ENCODE data around the gene NKD2. TPM values are rescaled to one million over a fixed set of nuclear protein-coding genes. Genes with fewer than 3 reads are reported as not detected.

Gene NKD2
- total RNA-seq, 1 experiment from 2014 or later: 20.4 TPM

- TF ChIP-seq ELF1 (IDR thresholded peaks at IDR 0.05; ENCODE audit: borderline replicate concordance, low read depth) (no peak), CBX3 (IDR thresholded peaks at IDR 0.05; ENCODE audit: low read depth) (no peak), EZH2phosphoT487 (IDR thresholded peaks at IDR 0.05; ENCODE audit: borderline replicate concordance) (no peak), JUND (IDR thresholded peaks at IDR 0.05) (no peak), ATF3 (IDR thresholded peaks at IDR 0.05) (no peak)
- TF ChIP-seq, protein P1, sequence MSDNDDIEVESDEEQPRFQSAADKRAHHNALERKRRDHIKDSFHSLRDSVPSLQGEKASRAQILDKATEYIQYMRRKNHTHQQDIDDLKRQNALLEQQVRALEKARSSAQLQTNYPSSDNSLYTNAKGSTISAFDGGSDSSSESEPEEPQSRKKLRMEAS (IDR thresholded peaks at IDR 0.05): no peak
Observed at GRCh38 chr5:1079961-1080360, 71.4 kb downstream of the NKD2 start (continued).

DNA sequence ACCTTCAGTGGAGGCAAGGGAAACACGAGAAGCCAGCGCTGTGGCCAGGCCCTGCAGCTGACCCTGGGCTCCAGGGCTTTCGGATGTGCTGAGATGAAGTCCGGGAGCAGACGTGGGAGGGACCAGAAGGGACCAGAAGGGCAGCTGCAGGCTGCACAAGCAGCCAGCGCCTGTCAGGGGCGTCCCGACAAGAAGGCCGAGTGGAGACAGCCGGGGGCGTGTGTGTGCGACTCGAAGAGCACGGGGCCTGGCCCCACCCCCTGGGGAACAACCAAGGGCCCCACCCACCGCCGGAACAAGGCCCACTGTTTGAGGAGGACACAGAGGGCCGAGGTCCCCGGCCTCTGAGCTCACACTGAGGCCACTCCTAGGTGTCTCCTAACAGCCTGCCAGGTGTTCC lies 71.8 kb downstream of the NKD2 start:
- H3K4me1 ChIP-seq (ENCODE audit: control insufficient read depth in 1 of 2, insufficient read depth in 2 of 2, low read length in 2 of 2): no peaks in the 10 kb centered on the region
- H3K27ac ChIP-seq (ENCODE audit: low read depth, low read length): no peak overlapping the region
- intact Hi-C loops (cut with micrococcal nuclease): no loop called here
- no peak overlapping the region for H2AFZ ChIP-seq (ENCODE audit: low read depth, low read length, poor library complexity, severe bottlenecking)
- H3K9ac ChIP-seq (ENCODE audit: low read length): no peak overlapping the region
- ATAC-seq (no peak), DNase-seq (ENCODE audit: low read depth, low spot score) (no peak)
- ChIA-PET CTCF (no interaction called here), RAD21 (ENCODE audit: low non-redundant PET in 1 of 2, low total read pairs in 2 of 2, uncharacterized antibody in 2 of 2, unreplicated experiment in 2 of 2) (no interaction called here), POLR2A (no interaction called here)
- H3K9me2 ChIP-seq (ENCODE audit: insufficient read depth): no peaks in the 10 kb centered on the region
- no peaks in the 10 kb centered on the region for H3K79me2 ChIP-seq (ENCODE audit: insufficient read depth, low read length)
- H3K4me2 ChIP-seq (ENCODE audit: low read length): no peak overlapping the region
- H3K9me3 ChIP-seq (ENCODE audit: control insufficient read depth in 1 of 2, insufficient read depth in 1 of 2, low read depth in 1 of 2, low read length in 2 of 2): no peaks in the 10 kb centered on the region
- H4K20me1 ChIP-seq (ENCODE audit: insufficient read depth): no peaks in the 10 kb centered on the region
- H3K36me3 ChIP-seq (ENCODE audit: control insufficient read depth in 1 of 2, insufficient read depth in 2 of 2, low read length in 2 of 2): no peaks in the 10 kb centered on the region; a peak in 2 of 4 replicates
- TF ChIP-seq SIN3A (IDR thresholded peaks at IDR 0.05; ENCODE audit: low read depth): no peak
- TF ChIP-seq ATF3 (IDR thresholded peaks at IDR 0.05): no peak
- TF ChIP-seq POLR2A (IDR thresholded peaks at IDR 0.05; ENCODE audit: borderline replicate concordance, extremely low read depth, insufficient read depth, insufficient read length): no peak
- TF ChIP-seq EZH2 (IDR thresholded peaks at IDR 0.05): no peak
- TF ChIP-seq EGR1 (IDR thresholded peaks at IDR 0.05; ENCODE audit: low read depth): no peak
- no peak for TF ChIP-seq EZH2phosphoT487 (IDR thresholded peaks at IDR 0.05; ENCODE audit: borderline replicate concordance)
- no peak for TF ChIP-seq FOSL1 (IDR thresholded peaks at IDR 0.05; ENCODE audit: low read depth)
- TF ChIP-seq JUND (IDR thresholded peaks at IDR 0.05): no peak
- no peak for TF ChIP-seq REST (IDR thresholded peaks at IDR 0.05; ENCODE audit: low read depth)
- TF ChIP-seq POLR2AphosphoS5 (IDR thresholded peaks at IDR 0.05; ENCODE audit: low read depth, low read length): no peak
- no peak for TF ChIP-seq ZFX (IDR thresholded peaks at IDR 0.05)
- TF ChIP-seq, protein P1 (IDR thresholded peaks at IDR 0.05): no peak
- no peak for TF ChIP-seq CBX3 (IDR thresholded peaks at IDR 0.05; ENCODE audit: low read depth)
- TF ChIP-seq YY1 (IDR thresholded peaks at IDR 0.05; ENCODE audit: extremely low read depth, insufficient replicate concordance, low read depth, low read length): no peak
- no peak for TF ChIP-seq RAD21 (IDR thresholded peaks at IDR 0.05; ENCODE audit: low read depth)
- TF ChIP-seq SP1 (IDR thresholded peaks at IDR 0.05; ENCODE audit: low read depth): no peak
- no peak for TF ChIP-seq CEBPB (IDR thresholded peaks at IDR 0.05; ENCODE audit: low read depth)
- TF ChIP-seq, protein P2, sequence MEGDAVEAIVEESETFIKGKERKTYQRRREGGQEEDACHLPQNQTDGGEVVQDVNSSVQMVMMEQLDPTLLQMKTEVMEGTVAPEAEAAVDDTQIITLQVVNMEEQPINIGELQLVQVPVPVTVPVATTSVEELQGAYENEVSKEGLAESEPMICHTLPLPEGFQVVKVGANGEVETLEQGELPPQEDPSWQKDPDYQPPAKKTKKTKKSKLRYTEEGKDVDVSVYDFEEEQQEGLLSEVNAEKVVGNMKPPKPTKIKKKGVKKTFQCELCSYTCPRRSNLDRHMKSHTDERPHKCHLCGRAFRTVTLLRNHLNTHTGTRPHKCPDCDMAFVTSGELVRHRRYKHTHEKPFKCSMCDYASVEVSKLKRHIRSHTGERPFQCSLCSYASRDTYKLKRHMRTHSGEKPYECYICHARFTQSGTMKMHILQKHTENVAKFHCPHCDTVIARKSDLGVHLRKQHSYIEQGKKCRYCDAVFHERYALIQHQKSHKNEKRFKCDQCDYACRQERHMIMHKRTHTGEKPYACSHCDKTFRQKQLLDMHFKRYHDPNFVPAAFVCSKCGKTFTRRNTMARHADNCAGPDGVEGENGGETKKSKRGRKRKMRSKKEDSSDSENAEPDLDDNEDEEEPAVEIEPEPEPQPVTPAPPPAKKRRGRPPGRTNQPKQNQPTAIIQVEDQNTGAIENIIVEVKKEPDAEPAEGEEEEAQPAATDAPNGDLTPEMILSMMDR (IDR thresholded peaks at IDR 0.05 in 2 of 3, conservative IDR thresholded peaks at IDR 0.05 in 1 of 3; ENCODE audit: borderline replicate concordance in 1 of 3, insufficient read depth in 1 of 3, low read depth in 2 of 3, low read length in 2 of 3): no peak
- TF ChIP-seq TCF7L2 (IDR thresholded peaks at IDR 0.05; ENCODE audit: borderline replicate concordance, extremely low read depth, insufficient read depth, insufficient read length): no peak
- no peak for TF ChIP-seq ELF1 (IDR thresholded peaks at IDR 0.05; ENCODE audit: borderline replicate concordance, low read depth)
- H3K27me3 ChIP-seq (ENCODE audit: insufficient read depth, low read length): no peaks in the 10 kb centered on the region
- BruUV-seq (replicated peaks): no TSS peak
- no peak overlapping the region for H3K4me3 ChIP-seq (replicated peaks in 1 of 2; ENCODE audit: low read depth in 1 of 2, low read length in 2 of 2)

Data from HCT116 (cell line).